ENCODE data around the gene PPP2R5E.
A peak's percentile ranks its signal among the peaks of the same experiment; 100 is the strongest.

PPP2R5E gene

DNA sequence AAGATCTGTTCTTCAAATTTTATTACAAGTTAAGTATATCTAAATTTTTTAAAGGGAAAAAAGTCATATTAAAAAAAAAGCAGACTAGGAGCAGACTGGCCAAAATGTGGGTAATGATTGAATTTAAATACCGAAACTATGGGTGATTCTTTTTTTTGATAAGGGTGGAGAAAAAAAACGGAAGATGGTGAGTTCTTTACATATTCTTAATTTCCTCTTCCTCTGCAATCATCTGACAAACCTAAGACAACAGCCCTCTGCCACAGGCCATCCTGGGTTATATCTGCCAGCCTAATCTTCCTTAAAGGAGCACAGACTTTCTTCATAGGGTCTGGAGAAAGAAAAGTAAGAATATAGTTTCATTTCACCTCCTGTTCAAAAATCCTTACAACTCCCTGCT lies 108.0 kb downstream of the PPP2R5E start:
- no peak for DNase-seq (ENCODE audit: low read depth in 3 of 3)

GRCh38 chr14:63432888-63433552 lies 110.2 kb downstream of the PPP2R5E start:
- no peak for DNase-seq (ENCODE audit: low read depth in 3 of 3)

DNA sequence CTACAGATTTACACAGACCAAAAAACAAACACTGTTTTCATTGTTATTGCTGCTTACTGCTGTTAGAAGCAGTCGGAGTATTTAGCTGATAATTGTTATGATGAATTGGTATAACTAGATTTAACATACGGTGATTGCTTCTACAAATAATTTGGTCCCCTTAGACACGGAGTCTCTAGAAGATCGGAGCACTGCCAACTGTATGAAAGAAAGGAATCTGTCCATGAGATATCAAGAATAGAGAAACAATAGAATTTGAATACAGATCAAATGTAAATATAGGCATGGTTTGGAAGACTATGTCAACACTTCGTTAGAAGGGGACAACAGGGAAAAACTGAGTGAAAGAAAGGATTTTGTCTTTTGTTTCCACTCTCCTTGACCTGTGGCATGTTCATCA lies 110.9 kb downstream of the PPP2R5E start:
- DNase-seq (ENCODE audit: low read depth in 3 of 3) = no peak

GRCh38 chr14:63431466-63431865 lies 111.7 kb downstream of the PPP2R5E start:
- DNase-seq (ENCODE audit: low read depth in 3 of 3) = no peak

- no peak for DNase-seq (ENCODE audit: low read depth in 3 of 3)
Measured at GRCh38 chr14:63428486-63428885, 114.7 kb downstream of the PPP2R5E start.

DNA sequence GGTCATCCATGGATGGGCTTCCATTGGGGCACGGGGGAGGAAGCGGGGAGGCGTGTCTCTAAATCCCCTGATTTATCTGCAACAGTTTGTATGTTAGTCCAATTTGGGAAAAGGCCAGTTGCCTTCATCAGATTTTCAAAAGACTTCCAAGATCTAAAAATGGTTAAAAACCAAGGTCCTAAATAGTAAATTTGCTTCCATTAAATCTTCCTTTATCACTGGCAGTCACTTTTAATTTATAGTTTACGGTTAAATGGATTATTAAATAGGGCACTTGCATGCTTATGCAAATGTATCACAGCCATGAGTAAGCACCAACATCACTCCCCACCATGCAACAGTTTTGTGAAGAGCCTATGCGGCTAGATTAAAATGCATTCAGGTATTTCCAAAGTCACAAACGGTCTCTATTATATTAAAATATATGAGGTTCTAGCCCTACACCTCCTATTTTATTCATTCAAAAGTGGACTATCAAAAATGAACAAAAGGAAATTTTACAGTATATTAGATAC lies 116.3 kb downstream of the PPP2R5E start:
- no peak for DNase-seq (ENCODE audit: low read depth in 3 of 3)

DNA sequence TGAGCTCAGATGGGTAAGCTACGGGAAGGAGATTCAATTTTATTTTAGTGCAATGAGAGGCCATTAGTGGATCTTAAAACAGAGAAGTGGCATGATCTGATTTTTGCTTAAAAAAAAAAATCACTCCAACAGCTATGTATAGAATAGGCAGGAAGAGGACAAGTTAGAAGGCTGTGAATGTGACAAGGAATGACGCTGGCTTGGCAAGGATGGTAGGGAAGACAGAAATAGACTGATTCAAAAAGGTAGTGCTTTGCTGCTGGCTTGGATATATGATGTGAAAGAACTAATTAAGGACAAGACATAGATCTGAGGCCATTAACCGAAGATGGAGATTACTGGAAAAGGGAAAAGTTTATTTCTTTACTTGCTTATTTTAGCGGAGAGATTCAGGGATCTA lies 119.3 kb downstream of the PPP2R5E start:
- no peak for DNase-seq (ENCODE audit: low read depth in 3 of 3)

GRCh38 chr14:63423381-63423780 lies 119.8 kb downstream of the PPP2R5E start:
- DNase-seq (ENCODE audit: low read depth in 3 of 3) = no peak

- DNase-seq (ENCODE audit: low read depth in 3 of 3) = no peak
Measured at GRCh38 chr14:63421919-63422318, 121.3 kb downstream of the PPP2R5E start.

- no peak for DNase-seq (ENCODE audit: low read depth in 3 of 3)
Measured at GRCh38 chr14:63421226-63421625, 122.0 kb downstream of the PPP2R5E start.

DNA sequence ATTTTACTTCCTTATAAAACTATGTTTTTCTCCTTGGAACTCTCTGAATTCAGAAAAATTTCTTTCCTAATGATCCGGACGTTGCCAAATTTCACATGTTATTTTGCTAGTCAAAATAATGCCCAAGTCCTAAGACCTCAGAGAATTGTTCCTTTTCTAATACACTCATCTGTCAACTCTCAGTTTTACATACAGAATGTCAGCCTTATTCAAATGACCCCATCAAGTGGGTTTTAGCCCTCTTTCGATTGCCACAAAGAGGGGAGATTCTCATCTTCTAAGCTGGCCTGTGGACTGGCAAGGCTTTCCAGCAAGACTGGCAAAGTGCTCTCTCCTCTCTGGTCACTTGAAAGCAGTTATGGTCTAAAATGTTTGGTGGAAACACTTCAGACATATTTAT lies 125.2 kb downstream of the PPP2R5E start:
- no peak for DNase-seq (ENCODE audit: low read depth in 3 of 3)

DNA sequence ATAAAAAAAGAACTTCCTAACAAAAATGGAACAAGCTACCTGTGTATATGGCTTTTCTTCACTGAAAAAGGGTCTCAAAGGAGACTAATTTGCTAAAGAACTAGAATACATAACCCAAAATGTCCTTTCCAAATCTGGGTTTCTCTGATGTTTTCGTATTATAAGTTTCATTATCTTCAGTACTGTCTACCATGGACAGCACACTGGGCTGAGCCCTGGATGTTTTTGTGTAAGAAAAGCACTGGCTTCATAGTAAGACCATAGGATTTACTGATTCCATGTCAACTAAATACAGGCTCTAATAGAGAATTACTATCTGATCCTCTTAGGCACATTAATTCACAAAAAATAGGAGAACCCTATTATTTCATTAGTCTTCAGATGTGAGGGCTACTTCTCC lies 130.2 kb downstream of the PPP2R5E start:
- no peak for DNase-seq (ENCODE audit: low read depth in 3 of 3)

- no peak for DNase-seq (ENCODE audit: low read depth in 3 of 3)
Measured at GRCh38 chr14:63406333-63406732, 136.8 kb downstream of the PPP2R5E start.

DNA sequence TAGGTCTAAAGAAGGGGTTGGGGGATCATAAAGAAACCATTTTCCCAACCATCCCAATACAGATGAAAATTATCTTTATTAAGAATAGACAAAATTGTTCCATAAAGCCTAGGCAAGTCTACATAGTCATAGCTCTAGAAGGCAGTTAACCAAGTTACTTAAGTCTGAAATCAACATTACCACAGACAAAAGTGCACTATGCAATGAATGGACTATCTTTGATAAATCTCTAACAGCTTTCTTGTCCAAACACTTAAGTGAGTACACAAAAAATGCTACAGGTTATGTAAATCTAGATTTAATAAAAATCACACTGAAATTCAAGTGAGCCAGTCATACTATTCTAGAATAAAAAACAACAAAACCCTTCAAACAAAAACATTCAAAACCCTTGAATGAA lies 137.5 kb downstream of the PPP2R5E start:
- no peak for DNase-seq (ENCODE audit: low read depth in 3 of 3)

DNA sequence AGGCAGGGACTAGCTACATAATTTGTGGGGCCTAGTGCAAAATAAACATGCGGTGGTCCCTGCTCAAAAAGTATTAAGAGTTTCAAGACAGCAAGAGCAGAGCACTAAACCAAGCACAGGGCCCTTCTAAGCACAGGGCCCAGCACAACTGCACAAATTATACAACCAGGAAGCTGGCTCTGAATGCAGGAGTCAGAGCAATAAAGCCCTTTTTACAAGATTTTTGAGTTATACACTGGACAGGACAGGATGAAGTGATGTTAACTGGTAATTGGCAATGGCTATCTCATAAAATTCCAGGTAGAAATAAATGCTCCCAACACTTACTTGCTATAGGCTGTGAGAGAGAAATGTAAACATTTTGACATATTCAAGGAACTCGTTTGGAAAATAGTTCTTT lies 138.3 kb downstream of the PPP2R5E start:
- no peak for DNase-seq (ENCODE audit: low read depth in 3 of 3)

DNA sequence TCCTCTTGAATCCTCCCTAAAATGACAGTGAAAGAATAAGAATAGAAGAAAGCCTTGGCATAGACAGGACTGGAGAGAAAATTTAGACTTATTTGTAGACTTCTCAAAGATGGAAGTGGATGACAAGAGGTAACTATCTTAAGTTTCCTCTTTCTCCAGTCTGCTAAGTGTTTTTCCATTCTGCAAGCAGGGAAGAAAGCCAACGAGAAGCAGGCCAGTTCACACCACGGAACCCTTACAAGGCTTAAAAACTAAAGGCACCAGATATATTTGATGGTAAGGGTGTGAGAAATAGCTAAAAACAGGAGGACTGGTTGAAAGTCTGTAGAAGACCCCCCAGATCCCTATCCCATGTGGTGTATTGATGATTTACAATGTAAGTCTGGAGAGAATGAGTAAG lies 141.5 kb downstream of the PPP2R5E start:
- no peak for DNase-seq (ENCODE audit: low read depth in 3 of 3)

DNA sequence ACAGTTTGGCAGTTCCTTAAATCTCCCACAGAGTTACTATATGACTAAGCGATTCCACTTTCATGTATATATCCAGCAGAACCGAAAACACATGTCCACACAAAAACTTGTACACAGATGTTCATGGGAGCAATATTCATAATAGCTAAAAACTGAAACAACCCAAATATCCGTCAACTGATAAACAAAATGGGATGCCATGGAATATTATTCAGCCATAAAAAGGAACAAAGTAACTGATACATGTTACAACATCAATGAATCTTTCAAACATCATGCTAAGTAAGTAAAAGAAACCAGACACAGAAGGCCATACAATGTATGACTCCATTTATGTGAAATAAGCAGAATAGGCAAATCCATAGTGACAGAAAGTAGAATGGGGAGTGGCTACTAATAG lies 144.2 kb downstream of the PPP2R5E start:
- no peak for DNase-seq (ENCODE audit: low read depth in 3 of 3)

- no peak for DNase-seq (ENCODE audit: low read depth in 3 of 3)
Measured at GRCh38 chr14:63394841-63395240, 148.3 kb downstream of the PPP2R5E start.

- no peak for DNase-seq (ENCODE audit: low read depth in 3 of 3)
Measured at GRCh38 chr14:63394432-63394831, 148.7 kb downstream of the PPP2R5E start.

DNA sequence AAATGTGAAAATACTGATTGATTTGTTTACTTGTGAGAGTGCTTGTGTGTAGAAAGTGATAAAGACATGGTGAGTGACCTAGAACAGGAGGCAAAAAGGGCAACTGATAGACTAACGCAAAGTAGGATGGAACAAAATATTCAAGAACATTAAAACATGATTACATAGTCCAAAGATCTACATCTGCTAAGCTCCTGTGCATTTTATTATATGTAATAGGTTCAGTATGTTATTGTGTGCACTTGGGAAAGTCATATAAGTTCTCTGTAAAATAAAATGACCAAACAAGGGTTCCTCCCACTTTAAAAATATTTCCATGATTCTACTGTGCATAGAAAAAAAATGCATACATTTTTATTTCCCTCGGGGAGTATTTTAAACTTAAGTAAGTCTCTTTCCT lies 150.2 kb downstream of the PPP2R5E start:
- DNase-seq (ENCODE audit: low read depth in 3 of 3) = no peak

DNA sequence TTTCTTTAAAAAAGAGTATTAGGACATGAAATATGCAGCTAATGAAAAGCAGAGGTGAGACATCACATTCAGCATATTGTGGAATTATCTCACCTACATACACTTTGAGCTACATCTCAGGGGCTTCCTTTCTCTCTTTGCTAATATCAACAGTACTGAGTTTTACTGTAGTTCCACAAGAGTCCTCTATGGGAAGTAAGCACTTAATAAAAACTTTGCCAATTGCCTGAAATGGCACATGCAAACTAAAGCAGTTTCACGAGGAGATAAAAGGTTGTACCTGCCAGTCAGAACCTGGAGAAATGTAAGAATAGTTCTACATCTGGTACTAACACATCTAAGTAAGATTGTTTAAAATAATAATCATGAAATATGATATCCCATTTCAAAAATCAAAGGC lies 150.9 kb downstream of the PPP2R5E start:
- DNase-seq (ENCODE audit: low read depth in 3 of 3) = no peak

GRCh38 chr14:63388766-63389431 lies 154.3 kb downstream of the PPP2R5E start:
- peak; percentile 29 to 45 (median 32) for DNase-seq (ENCODE audit: low read depth in 3 of 3)

GRCh38 chr14:63387711-63388110 lies 155.5 kb downstream of the PPP2R5E start:
- no peak for DNase-seq (ENCODE audit: low read depth in 3 of 3)
